HG02973 (cell line): Measurements from ENCODE around the gene MRPL10.

Experiments used
- ATAC-seq: cut with Tn5 transposase; IDR thresholded peaks from one replicate; pipeline ENCODE4 v1.9.1; 2021; ENCODE audit warnings: moderate library complexity; ENCODE audit not compliant: unreplicated experiment

The MRPL10 gene

GRCh38 chr17:47813512-47814031, 17.8 kb downstream of the MRPL10 start:
- no peak for ATAC-seq

- no peak for ATAC-seq
Observed at GRCh38 chr17:47813077-47813476, 18.3 kb downstream of the MRPL10 start.

- no peak for ATAC-seq
Observed at GRCh38 chr17:47812146-47812920, 19.0 kb downstream of the MRPL10 start.

- ATAC-seq, result no peak
Observed at GRCh38 chr17:47811709-47812108, 19.6 kb downstream of the MRPL10 start.

GRCh38 chr17:47810901-47811635, 20.3 kb downstream of the MRPL10 start:
- no peak for ATAC-seq

GRCh38 chr17:47810200-47810821, 21.0 kb downstream of the MRPL10 start:
- ATAC-seq, result no peak

GRCh38 chr17:47808830-47809480, 22.4 kb downstream of the MRPL10 start:
- ATAC-seq, result no peak

- ATAC-seq, result no peak
Observed at GRCh38 chr17:47808036-47808829, 23.1 kb downstream of the MRPL10 start.

GRCh38 chr17:47807421-47807820, 23.9 kb downstream of the MRPL10 start:
- ATAC-seq, result no peak

- no peak for ATAC-seq
Observed at GRCh38 chr17:47806913-47807255, 24.5 kb downstream of the MRPL10 start.

GRCh38 chr17:47806026-47806912, 25.1 kb downstream of the MRPL10 start:
- no peak for ATAC-seq

- ATAC-seq, result no peak
Observed at GRCh38 chr17:47804461-47804860, 26.9 kb downstream of the MRPL10 start.

- ATAC-seq, result no peak
Observed at GRCh38 chr17:47803751-47804150, 27.6 kb downstream of the MRPL10 start.

GRCh38 chr17:47803201-47803600, 28.1 kb downstream of the MRPL10 start:
- ATAC-seq, result no peak

- no peak for ATAC-seq
Observed at GRCh38 chr17:47802341-47803022, 28.9 kb downstream of the MRPL10 start.

GRCh38 chr17:47801906-47802305, 29.4 kb downstream of the MRPL10 start:
- no peak for ATAC-seq

GRCh38 chr17:47801176-47801765, 30.1 kb downstream of the MRPL10 start:
- ATAC-seq, result no peak

- no peak for ATAC-seq
Observed at GRCh38 chr17:47800686-47801085, 30.7 kb downstream of the MRPL10 start.

- no peak for ATAC-seq
Observed at GRCh38 chr17:47797797-47798196, 33.5 kb downstream of the MRPL10 start.
